Left lung (tissue), 10 donors: ENCODE results near the gene AMBRA1. TPM values are rescaled to one million over a fixed set of nuclear protein-coding genes. Genes with fewer than 3 reads are reported as not detected.

Source experiments
- ATAC-seq: fragments of 200-7000 bp; cut with Tn5 transposase; one replicate; pipeline ENCODE4 v1.9.1; 2020; ENCODE audit warnings: moderate library complexity
- DNase-seq, 4 donors: peaks; one replicate each; pipeline ENCODE4 v3.0.0-alpha.2; 2013 to 2020
- H3K27ac ChIP-seq, 2 donors: fragments of 200-600 bp; sonication (generic) in 1 of 2; one replicate each; pipeline versions ENCODE4 v1.5.0 to v1.8.0; 2020 to 2021
- H3K27me3 ChIP-seq, 2 donors: fragments of 200-600 bp; sonication (generic) in 1 of 2; one replicate each; pipeline versions ENCODE4 v1.5.0 to v1.8.0; 2020 to 2021
- H3K36me3 ChIP-seq, 2 donors: fragments of 200-600 bp; sonication (generic) in 1 of 2; one replicate each; pipeline versions ENCODE4 v1.5.0 to v1.8.0; 2020 to 2021
- H3K4me1 ChIP-seq, 2 donors: fragments of 200-600 bp; one replicate each; pipeline ENCODE4 v1.8.0; 2021
- H3K4me3 ChIP-seq, 2 donors: fragments of 200-600 bp; sonication (generic) in 1 of 2; one replicate each; pipeline versions ENCODE4 v1.5.0 to v1.8.0; 2020 to 2021; ENCODE audit warnings: mild to moderate bottlenecking in 1 of 2
- H3K9me3 ChIP-seq, 2 donors: fragments of 200-600 bp; sonication (generic) in 1 of 2; one replicate each; pipeline versions ENCODE4 v1.5.0 to v1.8.0; 2020 to 2021
- CTCF ChIP-seq, 2 donors: fragments of 200-600 bp; sonication (generic) in 1 of 2; IDR thresholded peaks; one replicate each; pipeline versions ENCODE4 v1.5.0 to v1.8.0; 2021; ENCODE audit warnings: antibody characterized with exemption in 2 of 2
- intact Hi-C, 2 donors: fragments of 100-400 bp; cut with DNase I; formaldehyde crosslinking; loops; one replicate each; pipeline versions ENCODE4 v1.11.2 to v1.14.2; 2022
- polyA plus RNA-seq, 6 donors: library from polyadenylated mRNA; unstranded; fragments of 120-200 nt; gene quantifications; one replicate each; pipeline ENCODE4 v1.2.1, GENCODE V29; 2013; ENCODE audit not compliant: insufficient read length in 6 of 6
- total RNA-seq, 2 donors: library from RNA; stranded (reverse); fragmentation: NEBNext Ultra II Directional; extraction: Animal tissue kit (Norgen Biotek cat#: 25700); gene quantifications; one replicate each; pipeline ENCODE4 v1.2.1, GENCODE V29; 2021
- donor health status: DM: no; HTN: yes; CAD: no.
- donor health status: DM: no; HTN: no; CAD: no.

Gene AMBRA1
- total and polyA plus RNA-seq, 8 donors, result 20.4 to 28.2 (median 23.7) TPM

GRCh38 chr11:46490666-46491065 lies 103.2 kb downstream of the AMBRA1 start:
- DNase-seq (no peak), ATAC-seq (peak; percentile 43)
- Histone ChIP-seq H3K4me3 (no peak overlapping the region), H3K27ac (no peak overlapping the region), H3K27me3 (no peaks in the 10 kb centered on the region), H3K9me3 (no peaks in the 10 kb centered on the region), H3K4me1 (peaks cover 0 to 21% of the 10 kb centered on the region in 2 donors), H3K36me3 (peaks cover 0 to 29% of the 10 kb centered on the region in 2 donors)
- intact Hi-C loops, result no loop called here
- no peak for TF ChIP-seq CTCF (IDR thresholded peaks at IDR 0.05)

- peaks cover 0 to 21% of the 10 kb centered on the region in 2 donors for H3K4me1 ChIP-seq
- ATAC-seq (peak; percentile 75), DNase-seq (peak in 1 of 4 donors; percentile 20)
- intact Hi-C loops, result no loop called here
- H3K36me3 ChIP-seq, result peaks cover 0 to 27% of the 10 kb centered on the region in 2 donors
- no peaks in the 10 kb centered on the region for H3K9me3 ChIP-seq
- H3K27ac ChIP-seq, result no peak overlapping the region
- H3K4me3 ChIP-seq, result no peak overlapping the region
- peak in 1 of 2 donors; percentile 22 for TF ChIP-seq CTCF (IDR thresholded peaks at IDR 0.05)
- H3K27me3 ChIP-seq, result no peaks in the 10 kb centered on the region
These were observed 103.9 kb downstream of the AMBRA1 start for GRCh38 chr11:46489656-46490560.

- intact Hi-C loops, result no loop called here
These were observed 107.9 kb downstream of the AMBRA1 start for GRCh38 chr11:46485856-46486443.

GRCh38 chr11:46484101-46484500 lies 109.7 kb downstream of the AMBRA1 start:
- Histone ChIP-seq H3K9me3 (no peaks in the 10 kb centered on the region), H3K27me3 (no peaks in the 10 kb centered on the region), H3K4me3 (no peak overlapping the region), H3K4me1 (no peaks in the 10 kb centered on the region), H3K27ac (no peak overlapping the region), H3K36me3 (peaks cover 0 to 11% of the 10 kb centered on the region in 2 donors)
- TF ChIP-seq CTCF (IDR thresholded peaks at IDR 0.05), result no peak
- no peak for ATAC-seq
- no peak for DNase-seq
- intact Hi-C loops, result no loop called here

More at GRCh38 chr11:46485856-46486443, 107.9 kb downstream of the AMBRA1 start:
- ATAC-seq (no peak), DNase-seq (no peak)
- no peak overlapping the region for H3K27ac ChIP-seq
- H3K9me3 ChIP-seq, result no peaks in the 10 kb centered on the region
- peaks cover 0 to 18% of the 10 kb centered on the region in 2 donors for H3K36me3 ChIP-seq
- H3K27me3 ChIP-seq, result no peaks in the 10 kb centered on the region
- H3K4me1 ChIP-seq, result peaks cover 0 to 8% of the 10 kb centered on the region in 2 donors
- TF ChIP-seq CTCF (IDR thresholded peaks at IDR 0.05), result no peak
- no peak overlapping the region for H3K4me3 ChIP-seq

GRCh38 chr11:46480909-46481308 lies 112.9 kb downstream of the AMBRA1 start:
- no peak for TF ChIP-seq CTCF (IDR thresholded peaks at IDR 0.05)
- H3K27ac ChIP-seq, result no peak overlapping the region
- H3K4me1 ChIP-seq, result no peaks in the 10 kb centered on the region
- no peaks in the 10 kb centered on the region for H3K27me3 ChIP-seq
- intact Hi-C loops, result no loop called here
- ATAC-seq (no peak), DNase-seq (no peak)
- H3K36me3 ChIP-seq, result peaks cover 0 to 11% of the 10 kb centered on the region in 2 donors
- H3K4me3 ChIP-seq, result no peak overlapping the region
- H3K9me3 ChIP-seq, result no peaks in the 10 kb centered on the region
